Stomach (tissue), 9 donors: ENCODE measurements around the gene IRAK3. TPM values are rescaled to one million over a fixed set of nuclear protein-coding genes. Genes with fewer than 3 reads are reported as not detected.

Experiments
- DNase-seq, 2 donors: peaks; one replicate each; pipeline versions ENCODE4 v3.0.0 to v3.0.0-alpha.2; 2013 to 2019
- H3K27ac ChIP-seq, 5 donors: fragments of 200-600 bp in 4 of 5; sonication (generic) in 4 of 5; one replicate each; pipeline ENCODE4 v1.5.1; 2013 to 2019; ENCODE audit warnings: mild to moderate bottlenecking in 1 of 5, moderate library complexity in 1 of 5
- H3K27me3 ChIP-seq, 3 donors: fragments of 200-600 bp; sonication (generic); one replicate each; pipeline ENCODE4 v1.5.1; 2017 to 2019; ENCODE audit warnings: mixed run types in 1 of 3
- H3K36me3 ChIP-seq, 4 donors: fragments of 200-600 bp; sonication (generic); 1 replicate in 3 of 4; 2 replicates in 1 of 4; pipeline ENCODE4 v1.5.1; 2016 to 2019
- H3K4me1 ChIP-seq, 4 donors: fragments of 200-600 bp; sonication (generic); one replicate each; pipeline ENCODE4 v1.5.1; 2016 to 2019
- H3K4me3 ChIP-seq, 4 donors: fragments of 200-600 bp; sonication (generic) in 3 of 4; one replicate each; pipeline ENCODE4 v1.5.1; 2016 to 2019; ENCODE audit warnings: mild to moderate bottlenecking in 1 of 4
- H3K9me3 ChIP-seq, 4 donors: fragments of 200-600 bp; sonication (generic); one replicate each; pipeline ENCODE4 v1.5.1; 2016 to 2019
- EP300 ChIP-seq: sonication (generic); formaldehyde crosslinking; IDR thresholded peaks from one replicate; pipeline ENCODE4 v1.6.1; 2017; ENCODE audit warnings: antibody characterized with exemption
- POLR2A ChIP-seq, 4 donors: fragments of 450-650 bp; IDR thresholded peaks; one replicate each; pipeline ENCODE4 v1.6.1; 2016; ENCODE audit warnings: antibody characterized with exemption in 4 of 4, control low read depth in 2 of 4, mild to moderate bottlenecking in 1 of 4, moderate library complexity in 1 of 4
- POLR2AphosphoS5 ChIP-seq, 3 donors: sonication (generic); formaldehyde crosslinking; IDR thresholded peaks; one replicate each; pipeline ENCODE4 v1.6.1; 2016; ENCODE audit warnings: antibody characterized with exemption in 3 of 3
- WGBS, 5 donors: extraction: QIAGEN DNeasy Blood & Tissue Kit in 3 of 5; methylation state at CpG; one replicate each; pipeline versions ENCODE4 v1.1.5 to v1.1.7; 2013 to 2018; 5-methylcytosine and 5-hydroxymethylcytosine counted together
- intact Hi-C: fragments of 100-400 bp; cut with DNase I; formaldehyde crosslinking; loops from one replicate; pipeline ENCODE4 v1.15.1; 2023; ENCODE audit warnings: low total_unique reads
- polyA plus RNA-seq, 3 donors: library from polyadenylated mRNA; stranded (reverse); fragments of 200-250 nt; gene quantifications; one replicate each; pipeline ENCODE4 v1.2.3, GENCODE V29; 2013
- total RNA-seq, 5 donors: library from RNA; depleted of rRNA; stranded (reverse); fragments of >200 nt; gene quantifications; one replicate each; pipeline versions ENCODE4 v1.1.0 to v1.2.3, GENCODE V29; 2014 to 2016
- TF ChIP-seq, protein P1 (sequence below), 7 experiments: fragments of 450-650 bp in 4 of 7; fragments of 200-600 bp in 3 of 7; sonication (generic) in 3 of 7; IDR thresholded peaks; one replicate each; pipeline ENCODE4 v1.5.1; 2016 to 2019; ENCODE audit warnings: antibody characterized with exemption in 7 of 7, control low read depth in 2 of 7, mild to moderate bottlenecking in 1 of 7
- donor health status: healthy with polysubstance abuse.
- donor health status: Bipolar disorder and iron deficiency.
- donor health status: healthy.

The IRAK3 gene
- total and polyA plus RNA-seq, 8 donors: 1.4 to 38.2 (median 4.5) TPM

DNA sequence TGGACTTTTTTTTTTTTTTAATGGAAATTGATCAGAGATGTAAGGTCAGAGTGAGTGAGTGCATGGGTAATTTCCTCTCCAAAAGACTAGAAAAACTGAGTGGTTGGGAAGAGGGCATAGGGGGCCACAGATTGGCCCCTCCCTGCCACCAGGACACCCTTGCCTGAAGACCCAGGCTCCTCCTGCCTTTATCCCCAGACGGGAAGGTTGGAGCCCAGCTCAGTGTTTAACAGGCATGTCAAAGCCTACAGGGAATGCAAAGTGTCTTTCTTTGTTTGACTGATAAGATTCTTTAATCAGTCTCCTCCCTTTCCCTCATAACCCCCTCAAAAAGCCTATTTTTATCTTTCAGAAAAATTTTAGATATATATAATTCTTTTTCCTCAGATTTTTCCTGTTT is 50.3 kb downstream of the IRAK3 start:
- TF ChIP-seq EP300 (no peak), POLR2A (IDR thresholded peaks at IDR 0.05) (no peak), POLR2AphosphoS5 (IDR thresholded peaks at IDR 0.05) (no peak)
- TF ChIP-seq, protein P1, sequence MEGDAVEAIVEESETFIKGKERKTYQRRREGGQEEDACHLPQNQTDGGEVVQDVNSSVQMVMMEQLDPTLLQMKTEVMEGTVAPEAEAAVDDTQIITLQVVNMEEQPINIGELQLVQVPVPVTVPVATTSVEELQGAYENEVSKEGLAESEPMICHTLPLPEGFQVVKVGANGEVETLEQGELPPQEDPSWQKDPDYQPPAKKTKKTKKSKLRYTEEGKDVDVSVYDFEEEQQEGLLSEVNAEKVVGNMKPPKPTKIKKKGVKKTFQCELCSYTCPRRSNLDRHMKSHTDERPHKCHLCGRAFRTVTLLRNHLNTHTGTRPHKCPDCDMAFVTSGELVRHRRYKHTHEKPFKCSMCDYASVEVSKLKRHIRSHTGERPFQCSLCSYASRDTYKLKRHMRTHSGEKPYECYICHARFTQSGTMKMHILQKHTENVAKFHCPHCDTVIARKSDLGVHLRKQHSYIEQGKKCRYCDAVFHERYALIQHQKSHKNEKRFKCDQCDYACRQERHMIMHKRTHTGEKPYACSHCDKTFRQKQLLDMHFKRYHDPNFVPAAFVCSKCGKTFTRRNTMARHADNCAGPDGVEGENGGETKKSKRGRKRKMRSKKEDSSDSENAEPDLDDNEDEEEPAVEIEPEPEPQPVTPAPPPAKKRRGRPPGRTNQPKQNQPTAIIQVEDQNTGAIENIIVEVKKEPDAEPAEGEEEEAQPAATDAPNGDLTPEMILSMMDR (IDR thresholded peaks at IDR 0.05): no peak
- Histone ChIP-seq H3K4me1 (peaks cover 0 to 17% (median 6%) of the 10 kb centered on the region in 4 donors), H3K27ac (peak overlapping the region in 1 of 5 donors; percentile 64), H3K36me3 (peaks cover 0 to 47% (median 12%) of the 10 kb centered on the region in 4 donors), H3K9me3 (no peaks in the 10 kb centered on the region), H3K4me3 (no peak overlapping the region), H3K27me3 (no peaks in the 10 kb centered on the region)
- no peak for DNase-seq
- WGBS, 5 donors: 44 to 72% (median 71%) methylated on average over 1 of the region's 1 CpG
- intact Hi-C loops: loop anchor here (10.0 kb wide), 1 partner anchor 94 kb away; no protein-coding TSS in a partner anchor

DNA sequence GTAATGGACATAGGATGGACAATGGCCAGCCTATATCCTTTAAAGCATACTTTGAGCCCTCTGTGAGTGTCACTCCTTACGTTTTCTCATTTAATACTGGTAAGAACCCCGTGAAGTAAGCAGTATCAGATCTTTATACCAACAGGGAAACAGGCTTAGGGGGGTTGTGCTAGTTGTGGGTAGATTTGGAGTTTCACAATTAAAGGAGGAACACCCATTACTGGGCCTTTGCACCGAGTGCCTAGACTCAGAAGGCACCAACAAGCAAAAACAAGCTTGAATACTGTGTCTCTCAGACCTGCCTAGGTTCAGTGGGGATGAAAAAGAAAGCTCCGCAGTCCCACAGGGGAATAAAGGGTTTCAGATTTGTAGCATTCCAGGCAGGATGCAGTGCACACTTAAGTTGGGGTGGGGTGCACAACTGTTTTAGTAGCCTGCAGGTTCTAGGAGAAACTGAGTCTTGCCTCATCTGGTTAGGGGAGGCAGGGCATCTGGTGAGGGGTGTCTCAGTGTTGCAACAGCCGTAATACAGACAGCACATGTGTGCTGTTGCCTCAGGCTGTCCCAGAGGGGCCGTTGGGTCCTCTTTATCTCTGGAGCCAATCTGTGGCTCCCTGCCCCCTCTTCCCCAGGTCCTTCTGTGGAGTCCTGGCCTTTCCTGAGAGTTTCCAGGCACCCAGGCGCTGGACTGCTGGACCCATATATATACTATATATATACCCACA is 51.2 kb downstream of the IRAK3 start:
- intact Hi-C loops: no loop called here
- Histone ChIP-seq H3K9me3 (no peaks in the 10 kb centered on the region), H3K27me3 (no peaks in the 10 kb centered on the region), H3K4me1 (peaks cover 0 to 10% (median 5%) of the 10 kb centered on the region in 4 donors), H3K27ac (peak overlapping the region in 1 of 5 donors; percentile 64), H3K4me3 (no peak overlapping the region), H3K36me3 (peaks cover 0 to 55% (median 19%) of the 10 kb centered on the region in 4 donors)
- DNase-seq: no peak
- no peak for TF ChIP-seq POLR2AphosphoS5 (IDR thresholded peaks at IDR 0.05)
- TF ChIP-seq POLR2A (IDR thresholded peaks at IDR 0.05): no peak
- TF ChIP-seq, protein P1 (IDR thresholded peaks at IDR 0.05): no peak
- no peak for TF ChIP-seq EP300
- 78 to 89% (median 85%) methylated on average over 7 of the region's 7 CpGs for WGBS, 5 donors

DNA sequence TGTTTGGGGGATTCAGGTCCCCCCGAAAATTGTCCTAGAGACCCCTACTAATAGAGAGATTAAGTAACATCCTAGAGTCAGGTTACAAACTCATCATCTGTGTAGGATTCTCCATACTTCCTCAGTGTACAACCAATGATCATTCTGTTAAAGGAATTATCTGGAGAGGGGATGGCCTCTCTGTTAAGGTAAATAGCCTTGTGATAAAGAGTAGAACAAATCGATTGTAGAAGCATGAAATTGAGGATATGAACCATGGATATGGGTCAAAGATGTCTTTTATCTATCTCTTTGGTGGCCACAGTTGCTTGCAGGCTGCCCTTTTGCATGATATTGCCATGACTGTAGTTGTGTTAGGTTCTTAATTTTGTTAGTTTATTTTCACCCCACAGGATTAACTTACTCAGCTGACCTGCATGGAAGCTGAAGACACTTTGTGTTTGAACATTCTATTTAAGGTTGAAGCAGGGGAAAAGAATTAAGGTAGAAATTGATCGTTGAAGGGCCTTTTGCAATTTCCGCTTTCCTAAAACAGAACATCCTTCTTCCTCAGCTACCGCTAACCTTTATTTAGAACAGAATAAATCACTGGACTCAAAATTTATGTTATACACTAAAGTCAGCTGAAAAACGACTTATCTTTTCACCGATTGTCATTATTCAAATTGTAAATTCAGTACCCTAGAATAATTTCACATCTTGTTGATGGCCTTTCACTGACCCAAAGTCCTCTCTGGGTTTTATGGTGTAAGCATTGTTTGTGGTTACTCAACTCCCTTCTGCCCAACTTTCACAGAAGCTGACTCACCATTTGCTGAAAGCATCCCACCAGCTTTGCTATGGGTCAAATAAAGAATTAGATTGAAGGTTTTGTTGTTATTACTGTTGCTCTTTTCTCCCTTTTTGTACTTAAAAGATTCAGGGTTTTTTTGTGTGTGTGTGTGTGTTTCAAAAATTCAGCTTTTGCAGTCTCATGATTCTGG is 52.3 kb downstream of the IRAK3 start:
- Histone ChIP-seq H3K4me1 (peaks cover 0 to 4% (median 0%) of the 10 kb centered on the region in 4 donors), H3K9me3 (no peaks in the 10 kb centered on the region), H3K27ac (peak overlapping the region in 2 of 5 donors; percentile 55 to 64), H3K36me3 (peaks cover 0 to 66% (median 27%) of the 10 kb centered on the region in 4 donors), H3K4me3 (no peak overlapping the region), H3K27me3 (no peaks in the 10 kb centered on the region)
- no peak for TF ChIP-seq POLR2AphosphoS5 (IDR thresholded peaks at IDR 0.05)
- TF ChIP-seq POLR2A (IDR thresholded peaks at IDR 0.05): no peak
- TF ChIP-seq EP300: no peak
- TF ChIP-seq, protein P1 (IDR thresholded peaks at IDR 0.05): no peak
- no peak for DNase-seq
- intact Hi-C loops: no loop called here
- WGBS, 5 donors: 69 to 80% (median 79%) methylated on average over 7 of the region's 7 CpGs

GRCh38 chr12:66242311-66242710 is 53.3 kb downstream of the IRAK3 start:
- no peak for TF ChIP-seq POLR2A (IDR thresholded peaks at IDR 0.05)
- TF ChIP-seq EP300: no peak
- no peak for TF ChIP-seq POLR2AphosphoS5 (IDR thresholded peaks at IDR 0.05)
- TF ChIP-seq, protein P1 (IDR thresholded peaks at IDR 0.05): no peak
- no peak overlapping the region for H3K4me3 ChIP-seq
- H3K4me1 ChIP-seq: peaks cover 0 to 4% (median 0%) of the 10 kb centered on the region in 4 donors
- H3K27me3 ChIP-seq: no peaks in the 10 kb centered on the region
- intact Hi-C loops: no loop called here
- peaks cover 0 to 76% (median 36%) of the 10 kb centered on the region in 4 donors for H3K36me3 ChIP-seq
- H3K9me3 ChIP-seq: no peaks in the 10 kb centered on the region
- H3K27ac ChIP-seq: peak overlapping the region in 2 of 5 donors; percentile 55 to 64
- WGBS, 5 donors: 80 to 92% (median 86%) methylated on average over 2 of the region's 2 CpGs
- DNase-seq: no peak
